ENCODE data around the gene BDKRB2. TPM values are rescaled to one million over a fixed set of nuclear protein-coding genes. Genes with fewer than 3 reads are reported as not detected.

Gene BDKRB2
- total and polyA plus RNA-seq, 2 of the 4 experiments (the other 2 are of a cell fraction): 60.9 to 73.1 TPM

DNA sequence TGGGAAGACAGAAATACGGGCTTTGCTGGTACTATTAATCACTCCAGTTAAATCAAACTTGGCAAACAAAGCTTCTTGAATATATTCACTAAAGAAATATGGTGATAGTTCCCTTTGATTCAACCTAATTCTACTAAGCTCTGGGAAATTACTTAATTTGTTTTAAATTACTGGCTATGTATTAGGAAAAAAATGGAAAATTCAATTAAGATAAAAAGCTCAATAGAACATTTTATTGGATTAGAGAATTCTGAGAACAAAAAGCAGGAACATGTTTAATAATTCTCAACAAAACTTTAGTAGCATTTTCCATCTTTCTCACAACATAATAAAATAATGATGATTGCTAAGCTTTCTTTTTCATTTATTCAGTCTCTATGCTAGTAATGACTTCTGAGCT is 81.6 kb downstream of the BDKRB2 start:
- TF ChIP-seq, protein P1, sequence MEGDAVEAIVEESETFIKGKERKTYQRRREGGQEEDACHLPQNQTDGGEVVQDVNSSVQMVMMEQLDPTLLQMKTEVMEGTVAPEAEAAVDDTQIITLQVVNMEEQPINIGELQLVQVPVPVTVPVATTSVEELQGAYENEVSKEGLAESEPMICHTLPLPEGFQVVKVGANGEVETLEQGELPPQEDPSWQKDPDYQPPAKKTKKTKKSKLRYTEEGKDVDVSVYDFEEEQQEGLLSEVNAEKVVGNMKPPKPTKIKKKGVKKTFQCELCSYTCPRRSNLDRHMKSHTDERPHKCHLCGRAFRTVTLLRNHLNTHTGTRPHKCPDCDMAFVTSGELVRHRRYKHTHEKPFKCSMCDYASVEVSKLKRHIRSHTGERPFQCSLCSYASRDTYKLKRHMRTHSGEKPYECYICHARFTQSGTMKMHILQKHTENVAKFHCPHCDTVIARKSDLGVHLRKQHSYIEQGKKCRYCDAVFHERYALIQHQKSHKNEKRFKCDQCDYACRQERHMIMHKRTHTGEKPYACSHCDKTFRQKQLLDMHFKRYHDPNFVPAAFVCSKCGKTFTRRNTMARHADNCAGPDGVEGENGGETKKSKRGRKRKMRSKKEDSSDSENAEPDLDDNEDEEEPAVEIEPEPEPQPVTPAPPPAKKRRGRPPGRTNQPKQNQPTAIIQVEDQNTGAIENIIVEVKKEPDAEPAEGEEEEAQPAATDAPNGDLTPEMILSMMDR (conservative IDR thresholded peaks at IDR 0.05; ENCODE audit: low read depth, low read length): no peak
- TF ChIP-seq CHD1 (IDR thresholded peaks at IDR 0.05; ENCODE audit: low read depth, low read length) (no peak), FOS (IDR thresholded peaks at IDR 0.05; ENCODE audit: low read depth, low read length) (no peak), ELK1 (IDR thresholded peaks at IDR 0.05; ENCODE audit: borderline replicate concordance, low read depth, low read length) (no peak), RFX5 (IDR thresholded peaks at IDR 0.05; ENCODE audit: low read depth, low read length) (no peak), MXI1 (IDR thresholded peaks at IDR 0.05; ENCODE audit: borderline replicate concordance, low read depth, low read length) (no peak), POLR2A (IDR thresholded peaks at IDR 0.05; ENCODE audit: low read depth, low read length) (no peak), CEBPB (IDR thresholded peaks at IDR 0.05; ENCODE audit: low read depth, low read length) (no peak), RCOR1 (IDR thresholded peaks at IDR 0.05; ENCODE audit: insufficient replicate concordance, low read length) (no peak), RAD21 (IDR thresholded peaks at IDR 0.05; ENCODE audit: low read length) (no peak), NFE2L2 (IDR thresholded peaks at IDR 0.05; ENCODE audit: low read depth, low read length) (no peak), SMC3 (IDR thresholded peaks at IDR 0.05; ENCODE audit: low read depth, low read length) (no peak), MAZ (IDR thresholded peaks at IDR 0.05; ENCODE audit: borderline replicate concordance, low read depth, low read length) (no peak), MAFK (IDR thresholded peaks at IDR 0.05; ENCODE audit: low read depth, low read length) (no peak)
- TF ChIP-seq, protein P2, sequence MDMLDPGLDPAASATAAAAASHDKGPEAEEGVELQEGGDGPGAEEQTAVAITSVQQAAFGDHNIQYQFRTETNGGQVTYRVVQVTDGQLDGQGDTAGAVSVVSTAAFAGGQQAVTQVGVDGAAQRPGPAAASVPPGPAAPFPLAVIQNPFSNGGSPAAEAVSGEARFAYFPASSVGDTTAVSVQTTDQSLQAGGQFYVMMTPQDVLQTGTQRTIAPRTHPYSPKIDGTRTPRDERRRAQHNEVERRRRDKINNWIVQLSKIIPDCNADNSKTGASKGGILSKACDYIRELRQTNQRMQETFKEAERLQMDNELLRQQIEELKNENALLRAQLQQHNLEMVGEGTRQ (IDR thresholded peaks at IDR 0.05; ENCODE audit: low read depth, low read length): no peak
- Histone ChIP-seq H2BK20ac (ENCODE audit: low read depth, low read length) (no peak overlapping the region), H2AK9ac (replicated peaks; ENCODE audit: low read depth, low read length, poor library complexity) (no peak overlapping the region), H3K18ac (ENCODE audit: low read depth, low read length) (no peak overlapping the region), H3K9me1 (ENCODE audit: insufficient read depth, low read length) (0 out of 2 replicates have a peak, but pooled peaks cover 2% of the 10 kb centered on the region), H3K9me3 (ENCODE audit: control insufficient read depth, insufficient read depth, low read length) (no peaks in the 10 kb centered on the region), H2AK5ac (ENCODE audit: low read depth, low read length) (no peak overlapping the region), H3K9ac (ENCODE audit: low read depth, low read length) (peak overlapping the region; percentile 2; the same call in 1 of the 2 replicates), H4K20me1 (ENCODE audit: insufficient read depth, low read length) (no peaks in the 10 kb centered on the region), H3K36me3 (ENCODE audit: control insufficient read depth, insufficient read depth, low read length) (peaks cover 16% of the 10 kb centered on the region), H4K8ac (ENCODE audit: low read depth in 2 of 2, low read length in 2 of 2) (no peak overlapping the region), H3K4me2 (ENCODE audit: low read depth, low read length) (peak overlapping the region; percentile 80; the same call in 1 of the 2 replicates), H3K14ac (replicated peaks; ENCODE audit: low read depth, low read length) (no peak overlapping the region), H3K4me1 (ENCODE audit: control insufficient read depth, insufficient read depth, low read length) (peaks cover 5% of the 10 kb centered on the region), H3K56ac (ENCODE audit: extremely low read depth, insufficient read depth, low read length) (no peak overlapping the region), H4K5ac (ENCODE audit: low read depth, low read length) (no peak overlapping the region), H3K27ac (ENCODE audit: insufficient read depth, low read length) (peak overlapping the region; percentile 44; the same call in 1 of the 2 replicates), H2BK5ac (ENCODE audit: low read depth, low read length, poor library complexity, severe bottlenecking) (peak overlapping the region; percentile 64), H3K4ac (ENCODE audit: low read depth, low read length) (0 out of 2 replicates have a peak overlapping the region, but pooled peaks have one; percentile 7), H3K79me1 (ENCODE audit: low read depth in 1 of 2, low read length in 2 of 2) (peaks cover 0 to 3% of the 10 kb centered on the region in 2 experiments; a peak in 1 of 4 replicates), H4K91ac (ENCODE audit: insufficient read depth, low read depth, low read length) (no peak overlapping the region), H2BK120ac (ENCODE audit: low read depth, low read length) (no peak overlapping the region), H2BK15ac (ENCODE audit: low read depth, low read length) (no peak overlapping the region), H3K4me3 (ENCODE audit: insufficient read depth, low read depth, low read length) (no peak overlapping the region), H2AFZ (replicated peaks; ENCODE audit: low read length, poor library complexity) (no peak overlapping the region), H3K23ac (ENCODE audit: low read depth, low read length) (no peak overlapping the region), H3K27me3 (ENCODE audit: control insufficient read depth, insufficient read depth, low read length) (no peaks in the 10 kb centered on the region)
- dilution Hi-C loops (cut with HindIII; ENCODE audit: low sequenced_read_pairs, unreplicated experiment) (no loop called here), in situ Hi-C loops (cut with MboI; ENCODE audit: low sequenced_read_pairs) (no loop called here), intact Hi-C loops (cut with micrococcal nuclease) (loop anchor here (10.0 kb wide), 1 partner anchor 219 kb away; the partner anchor contains the start of gene PAPOLA)
- no peak for DNase-seq
- ChIA-PET POLR2A (ENCODE audit: unreplicated experiment) (no interaction called here), CTCF (interaction anchor here (0.6 to 1.3 kb wide), 3 partner anchors 9 to 185 kb away, joined by 3 read pairs; no protein-coding TSS in a partner anchor)
- no CpG with 5 or more reads among the region's 1 CpG for WGBS, 2 experiments (ENCODE audit: extremely low coverage in 2 of 2, insufficient read length in 1 of 2)
- ATAC-seq (ENCODE audit: low read depth): no peak
- BruUV-seq (replicated peaks): no TSS peak

Data from IMR-90 (cell line).